GM23338 (cell line): ENCODE data around the gene EFHD2. TPM values are rescaled to one million over a fixed set of nuclear protein-coding genes. Genes with fewer than 3 reads are reported as not detected.

ENCODE experiments used
- ATAC-seq: fragments of 200-7000 bp; cut with Tn5 transposase; 3 replicates; pipeline ENCODE4 v1.9.1; 2020
- DNase-seq: peaks from one replicate; pipeline ENCODE4 v3.0.0-alpha.2; 2015; ENCODE audit warnings: low spot score
- H2AFZ ChIP-seq: fragments of 200-600 bp; sonication (generic); 2 replicates; pipeline ENCODE4 v1.8.0; 2016; ENCODE audit warnings: antibody characterized with exemption, mild to moderate bottlenecking, moderate library complexity
- H3F3A ChIP-seq: fragments of 200-600 bp; sonication (generic); replicated peaks from 2 replicates; pipeline ENCODE4 v1.8.0; 2017; ENCODE audit warnings: antibody characterized with exemption, mixed run types, low read depth
- H3K27ac ChIP-seq: fragments of 200-600 bp; sonication (generic); 2 replicates; pipeline ENCODE4 v1.6.1; 2016; ENCODE audit warnings: low read depth
- H3K27me3 ChIP-seq: fragments of 200-600 bp; sonication (generic); 2 replicates; pipeline ENCODE4 v1.8.0; 2016; ENCODE audit warnings: mild to moderate bottlenecking, mixed run types, moderate library complexity; ENCODE audit not compliant: insufficient read depth
- H3K36me3 ChIP-seq: fragments of 200-600 bp; sonication (generic); 2 replicates; pipeline ENCODE4 v1.8.0; 2016; ENCODE audit warnings: mild to moderate bottlenecking; ENCODE audit not compliant: insufficient read depth
- H3K4me1 ChIP-seq: fragments of 200-600 bp; sonication (generic); 2 replicates; pipeline ENCODE4 v1.8.0; 2016; ENCODE audit warnings: mild to moderate bottlenecking, moderate library complexity; ENCODE audit not compliant: insufficient read depth
- H3K4me2 ChIP-seq: fragments of 200-600 bp; sonication (generic); 2 replicates; pipeline ENCODE4 v1.7.1; 2017; ENCODE audit warnings: mixed run types
- H3K4me3 ChIP-seq: fragments of 200-600 bp; sonication (generic); 2 replicates; pipeline ENCODE4 v1.6.1; 2016; ENCODE audit warnings: mixed run types
- H3K79me2 ChIP-seq: fragments of 200-600 bp; sonication (generic); replicated peaks from 2 replicates; pipeline ENCODE4 v1.8.0; 2017; ENCODE audit warnings: mild to moderate bottlenecking; ENCODE audit not compliant: insufficient read depth
- H3K9me2 ChIP-seq: fragments of 200-600 bp; sonication (generic); 2 replicates; pipeline ENCODE4 v1.8.0; 2017; ENCODE audit not compliant: insufficient read depth
- H4K20me1 ChIP-seq: fragments of 200-600 bp; sonication (generic); replicated peaks from 2 replicates; pipeline ENCODE4 v1.8.0; 2017; ENCODE audit warnings: mild to moderate bottlenecking; ENCODE audit not compliant: insufficient read depth
- H3K27ac Mint-ChIP-seq: 2 replicates; pipeline ENCODE4 v1.8.0; 2020; ENCODE audit warnings: inconsistent platforms, mild to moderate bottlenecking, moderate library complexity, mixed read lengths
- H3K27me3 Mint-ChIP-seq: 3 replicates; pipeline ENCODE4 v1.8.0; 2022; ENCODE audit warnings: low read depth, mild to moderate bottlenecking, moderate library complexity, mixed read lengths, inconsistent platforms; ENCODE audit not compliant: insufficient read depth, poor library complexity
- H3K36me3 Mint-ChIP-seq: 3 replicates; pipeline ENCODE4 v1.8.0; 2021; ENCODE audit warnings: low read depth, mild to moderate bottlenecking, inconsistent platforms, moderate library complexity, mixed read lengths
- H3K4me1 Mint-ChIP-seq: 3 replicates; pipeline ENCODE4 v1.8.0; 2020; ENCODE audit warnings: mild to moderate bottlenecking, inconsistent platforms, mixed read lengths
- H3K4me3 Mint-ChIP-seq: 3 replicates; pipeline ENCODE4 v1.8.0; 2021; ENCODE audit warnings: moderate library complexity, mild to moderate bottlenecking, inconsistent platforms, mixed read lengths
- H3K9me3 Mint-ChIP-seq: 3 replicates; pipeline ENCODE4 v1.8.0; 2020; ENCODE audit warnings: moderate library complexity, mild to moderate bottlenecking, inconsistent platforms, mixed read lengths
- CREB1 ChIP-seq: fragments of 250-450 bp; sonication (Bioruptor Pico); IDR thresholded peaks from 2 replicates; pipeline ENCODE4 v1.5.0; 2020; ENCODE audit warnings: low read depth, mild to moderate bottlenecking, moderate library complexity
- CTCF ChIP-seq, 2 experiments: fragments of 200-600 bp in 1 of 2; sonication (generic) in 1 of 2; conservative IDR thresholded peaks; 2 replicates each; pipeline versions ENCODE4 v1.5.1 to v1.6.1; 2016 to 2017; ENCODE audit warnings: antibody characterized with exemption in 2 of 2, low read depth in 2 of 2, mild to moderate bottlenecking in 2 of 2, moderate library complexity in 1 of 2
- ETS1 ChIP-seq: IDR thresholded peaks from 2 replicates; pipeline ENCODE4 v1.6.1; 2016; ENCODE audit warnings: antibody characterized with exemption
- EZH2 ChIP-seq: fragments of 200-600 bp; sonication (generic); IDR thresholded peaks from one replicate; pipeline ENCODE4 v1.8.0; 2017; ENCODE audit warnings: antibody characterized with exemption, mild to moderate bottlenecking, low read depth; ENCODE audit not compliant: unreplicated experiment
- EZH2phosphoT487 ChIP-seq: fragments of 200-600 bp; sonication (generic); IDR thresholded peaks from one replicate; pipeline ENCODE4 v1.8.1; 2018; ENCODE audit warnings: antibody characterized with exemption; ENCODE audit not compliant: unreplicated experiment
- JUNB ChIP-seq: IDR thresholded peaks from one replicate; pipeline ENCODE4 v1.6.1; 2016; ENCODE audit warnings: antibody characterized with exemption; ENCODE audit not compliant: unreplicated experiment
- NANOG ChIP-seq: IDR thresholded peaks from 2 replicates; pipeline ENCODE4 v1.6.1; 2016; ENCODE audit warnings: antibody characterized with exemption, borderline replicate concordance
- POLR2AphosphoS5 ChIP-seq: IDR thresholded peaks from 2 replicates; pipeline ENCODE4 v1.6.1; 2016; ENCODE audit warnings: antibody characterized with exemption, low read depth
- REST ChIP-seq: IDR thresholded peaks from one replicate; pipeline ENCODE4 v1.6.1; 2018; ENCODE audit warnings: antibody characterized with exemption; ENCODE audit not compliant: unreplicated experiment
- STAT1 ChIP-seq: IDR thresholded peaks from one replicate; pipeline ENCODE4 v1.6.1; 2016; ENCODE audit warnings: antibody characterized with exemption; ENCODE audit not compliant: unreplicated experiment
- ZNF114 ChIP-seq: fragments of 250-450 bp; sonication (Bioruptor Pico); IDR thresholded peaks from 2 replicates; pipeline ENCODE4 v1.5.0; 2020; ENCODE audit warnings: mild to moderate bottlenecking, moderate library complexity
- ZNF331 ChIP-seq: fragments of 250-450 bp; sonication (Bioruptor Pico); IDR thresholded peaks from 2 replicates; pipeline ENCODE4 v1.5.0; 2020; ENCODE audit warnings: low read depth, mild to moderate bottlenecking, moderate library complexity
- ZNF462 ChIP-seq: fragments of 250-450 bp; sonication (Bioruptor Pico); IDR thresholded peaks from 2 replicates; pipeline ENCODE4 v1.5.0; 2020; ENCODE audit warnings: mild to moderate bottlenecking, moderate library complexity
- polyA plus RNA-seq: library from polyadenylated mRNA; unstranded; fragments of >200 nt; fragmentation: Nextera tagmentation; extraction: Ambion mirVana; gene quantifications from 2 replicates; pipeline ENCODE4 v1.2.1, GENCODE V29; 2016
- total RNA-seq: library from RNA; depleted of rRNA; stranded (reverse); fragments of >200 nt; shearing (Covaris generic); gene quantifications from 2 replicates; pipeline ENCODE4 v1.2.3, GENCODE V29; 2014

Gene EFHD2
- total and polyA plus RNA-seq, 2 experiments from 2014 or later, result 22.8 to 23.7 TPM

- Mint-ChIP-seq H3K27me3 (peaks cover 17% of the 10 kb centered on the region), H3K4me1 (peaks cover 21% of the 10 kb centered on the region), H3K36me3 (no peaks in the 10 kb centered on the region), H3K4me3 (no peak overlapping the region), H3K27ac (no peak overlapping the region), H3K9me3 (no peaks in the 10 kb centered on the region; the same call in 2 of the 3 replicates)
- Histone ChIP-seq H3K4me3 (no peak overlapping the region), H3K36me3 (no peaks in the 10 kb centered on the region), H2AFZ (no peak overlapping the region), H3K79me2 (no peaks in the 10 kb centered on the region), H3K27ac (no peak overlapping the region), H3K4me1 (no peaks in the 10 kb centered on the region), H3K4me2 (no peak overlapping the region), H3K27me3 (peaks cover 18% of the 10 kb centered on the region), H3F3A (no peaks in the 10 kb centered on the region), H4K20me1 (no peaks in the 10 kb centered on the region; the same call in 1 of the 2 replicates), H3K9me2 (no peaks in the 10 kb centered on the region)
- TF ChIP-seq STAT1 (no peak), ZNF114 (no peak), JUNB (no peak), REST (no peak), NANOG (no peak), ETS1 (no peak), ZNF462 (no peak), POLR2AphosphoS5 (no peak), ZNF331 (no peak), CTCF (conservative IDR thresholded peaks at IDR 0.05; ENCODE audit: low read depth in 2 of 2) (no peak), CREB1 (CRISPR knock-in tag) (no peak), EZH2phosphoT487 (no peak), EZH2 (no peak)
- ATAC-seq (no peak), DNase-seq (no peak)
These were observed 4.8 kb downstream of the EFHD2 start for GRCh38 chr1:15414445-15414983.
